ENCODE results near the gene TMEM18.

Gene TMEM18

GRCh38 chr2:666441-666840 is 10.8 kb downstream of the TMEM18 start:
- Histone ChIP-seq H3K36me3 (ENCODE audit: control insufficient read depth in 2 of 2, insufficient read depth in 1 of 2, low read length in 2 of 2) (peaks cover 29 to 77% of the 10 kb centered on the region in 2 experiments), H3K4me3 (ENCODE audit: low read depth, low read length) (no peak overlapping the region), H3K4me1 (ENCODE audit: control insufficient read depth, insufficient read depth, low read length) (no peaks in the 10 kb centered on the region), H3K9me3 (ENCODE audit: control insufficient read depth, insufficient read depth, low read depth, low read length) (no peaks in the 10 kb centered on the region), H3K27ac (ENCODE audit: extremely low read depth, low read depth, low read length) (no peak overlapping the region)
- CTCF ChIA-PET: interaction anchor here (0.7 to 1.0 kb wide), 2 partner anchors 46 to 136 kb away, joined by 4 read pairs; no protein-coding TSS in a partner anchor
- POLR2A ChIA-PET: no interaction called here
- no peak for TF ChIP-seq KLF16 (tag by site-specific recombination; IDR thresholded peaks at IDR 0.05)
- TF ChIP-seq GLIS2 (tag by site-specific recombination; IDR thresholded peaks at IDR 0.05): no peak
- no peak for TF ChIP-seq KLF7 (tag by site-specific recombination; IDR thresholded peaks at IDR 0.05; ENCODE audit: borderline replicate concordance)
- TF ChIP-seq, protein P1, sequence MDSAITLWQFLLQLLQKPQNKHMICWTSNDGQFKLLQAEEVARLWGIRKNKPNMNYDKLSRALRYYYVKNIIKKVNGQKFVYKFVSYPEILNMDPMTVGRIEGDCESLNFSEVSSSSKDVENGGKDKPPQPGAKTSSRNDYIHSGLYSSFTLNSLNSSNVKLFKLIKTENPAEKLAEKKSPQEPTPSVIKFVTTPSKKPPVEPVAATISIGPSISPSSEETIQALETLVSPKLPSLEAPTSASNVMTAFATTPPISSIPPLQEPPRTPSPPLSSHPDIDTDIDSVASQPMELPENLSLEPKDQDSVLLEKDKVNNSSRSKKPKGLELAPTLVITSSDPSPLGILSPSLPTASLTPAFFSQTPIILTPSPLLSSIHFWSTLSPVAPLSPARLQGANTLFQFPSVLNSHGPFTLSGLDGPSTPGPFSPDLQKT (IDR thresholded peaks at IDR 0.05; ENCODE audit: borderline replicate concordance, low read depth, low read length): no peak
- TF ChIP-seq, protein P2, sequence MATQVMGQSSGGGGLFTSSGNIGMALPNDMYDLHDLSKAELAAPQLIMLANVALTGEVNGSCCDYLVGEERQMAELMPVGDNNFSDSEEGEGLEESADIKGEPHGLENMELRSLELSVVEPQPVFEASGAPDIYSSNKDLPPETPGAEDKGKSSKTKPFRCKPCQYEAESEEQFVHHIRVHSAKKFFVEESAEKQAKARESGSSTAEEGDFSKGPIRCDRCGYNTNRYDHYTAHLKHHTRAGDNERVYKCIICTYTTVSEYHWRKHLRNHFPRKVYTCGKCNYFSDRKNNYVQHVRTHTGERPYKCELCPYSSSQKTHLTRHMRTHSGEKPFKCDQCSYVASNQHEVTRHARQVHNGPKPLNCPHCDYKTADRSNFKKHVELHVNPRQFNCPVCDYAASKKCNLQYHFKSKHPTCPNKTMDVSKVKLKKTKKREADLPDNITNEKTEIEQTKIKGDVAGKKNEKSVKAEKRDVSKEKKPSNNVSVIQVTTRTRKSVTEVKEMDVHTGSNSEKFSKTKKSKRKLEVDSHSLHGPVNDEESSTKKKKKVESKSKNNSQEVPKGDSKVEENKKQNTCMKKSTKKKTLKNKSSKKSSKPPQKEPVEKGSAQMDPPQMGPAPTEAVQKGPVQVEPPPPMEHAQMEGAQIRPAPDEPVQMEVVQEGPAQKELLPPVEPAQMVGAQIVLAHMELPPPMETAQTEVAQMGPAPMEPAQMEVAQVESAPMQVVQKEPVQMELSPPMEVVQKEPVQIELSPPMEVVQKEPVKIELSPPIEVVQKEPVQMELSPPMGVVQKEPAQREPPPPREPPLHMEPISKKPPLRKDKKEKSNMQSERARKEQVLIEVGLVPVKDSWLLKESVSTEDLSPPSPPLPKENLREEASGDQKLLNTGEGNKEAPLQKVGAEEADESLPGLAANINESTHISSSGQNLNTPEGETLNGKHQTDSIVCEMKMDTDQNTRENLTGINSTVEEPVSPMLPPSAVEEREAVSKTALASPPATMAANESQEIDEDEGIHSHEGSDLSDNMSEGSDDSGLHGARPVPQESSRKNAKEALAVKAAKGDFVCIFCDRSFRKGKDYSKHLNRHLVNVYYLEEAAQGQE (tag by site-specific recombination; IDR thresholded peaks at IDR 0.05): no peak
- TF ChIP-seq SP3 (tag by site-specific recombination; IDR thresholded peaks at IDR 0.05): no peak
- TF ChIP-seq ZNF571 (tag by site-specific recombination; IDR thresholded peaks at IDR 0.05): no peak

- TF ChIP-seq GLI4 (tag by site-specific recombination; IDR thresholded peaks at IDR 0.05) (no peak), ZNF248 (tag by site-specific recombination; IDR thresholded peaks at IDR 0.05) (no peak), BCL6B (tag by site-specific recombination; IDR thresholded peaks at IDR 0.05) (no peak), ZNF621 (tag by site-specific recombination; IDR thresholded peaks at IDR 0.05) (no peak), ZNF785 (tag by site-specific recombination; IDR thresholded peaks at IDR 0.05) (no peak), TRIM28 (IDR thresholded peaks at IDR 0.05; ENCODE audit: borderline replicate concordance, low read length) (peak; percentile 99), IKZF3 (tag by site-specific recombination; IDR thresholded peaks at IDR 0.05) (no peak), FEZF1 (tag by site-specific recombination; IDR thresholded peaks at IDR 0.05) (no peak), YY1 (tag by site-specific recombination; IDR thresholded peaks at IDR 0.05) (no peak), ZNF701 (tag by site-specific recombination; IDR thresholded peaks at IDR 0.05) (no peak), SETDB1 (IDR thresholded peaks at IDR 0.05; ENCODE audit: insufficient read length, low read length) (peak; percentile 96), KLF1 (tag by site-specific recombination; IDR thresholded peaks at IDR 0.05) (no peak), BCL11A (tag by site-specific recombination; IDR thresholded peaks at IDR 0.05; ENCODE audit: low read depth) (no peak), ZNF184 (tag by site-specific recombination; IDR thresholded peaks at IDR 0.05) (no peak), ZNF624 (tag by site-specific recombination; IDR thresholded peaks at IDR 0.05) (no peak)
- TF ChIP-seq, protein P3, sequence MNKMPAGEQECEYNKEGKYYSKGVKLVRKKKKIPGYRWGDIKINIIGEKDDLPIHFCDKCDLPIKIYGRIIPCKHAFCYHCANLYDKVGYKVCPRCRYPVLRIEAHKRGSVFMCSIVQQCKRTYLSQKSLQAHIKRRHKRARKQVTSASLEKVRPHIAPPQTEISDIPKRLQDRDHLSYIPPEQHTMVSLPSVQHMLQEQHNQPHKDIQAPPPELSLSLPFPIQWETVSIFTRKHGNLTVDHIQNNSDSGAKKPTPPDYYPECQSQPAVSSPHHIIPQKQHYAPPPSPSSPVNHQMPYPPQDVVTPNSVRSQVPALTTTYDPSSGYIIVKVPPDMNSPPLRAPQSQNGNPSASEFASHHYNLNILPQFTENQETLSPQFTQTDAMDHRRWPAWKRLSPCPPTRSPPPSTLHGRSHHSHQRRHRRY (tag by site-specific recombination; IDR thresholded peaks at IDR 0.05): no peak
- TF ChIP-seq, protein P4, sequence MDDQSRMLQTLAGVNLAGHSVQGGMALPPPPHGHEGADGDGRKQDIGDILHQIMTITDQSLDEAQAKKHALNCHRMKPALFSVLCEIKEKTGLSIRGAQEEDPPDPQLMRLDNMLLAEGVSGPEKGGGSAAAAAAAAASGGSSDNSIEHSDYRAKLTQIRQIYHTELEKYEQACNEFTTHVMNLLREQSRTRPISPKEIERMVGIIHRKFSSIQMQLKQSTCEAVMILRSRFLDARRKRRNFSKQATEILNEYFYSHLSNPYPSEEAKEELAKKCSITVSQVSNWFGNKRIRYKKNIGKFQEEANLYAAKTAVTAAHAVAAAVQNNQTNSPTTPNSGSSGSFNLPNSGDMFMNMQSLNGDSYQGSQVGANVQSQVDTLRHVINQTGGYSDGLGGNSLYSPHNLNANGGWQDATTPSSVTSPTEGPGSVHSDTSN (CRISPR knock-in tag; IDR thresholded peaks at IDR 0.05): no peak
- TF ChIP-seq, protein P5, sequence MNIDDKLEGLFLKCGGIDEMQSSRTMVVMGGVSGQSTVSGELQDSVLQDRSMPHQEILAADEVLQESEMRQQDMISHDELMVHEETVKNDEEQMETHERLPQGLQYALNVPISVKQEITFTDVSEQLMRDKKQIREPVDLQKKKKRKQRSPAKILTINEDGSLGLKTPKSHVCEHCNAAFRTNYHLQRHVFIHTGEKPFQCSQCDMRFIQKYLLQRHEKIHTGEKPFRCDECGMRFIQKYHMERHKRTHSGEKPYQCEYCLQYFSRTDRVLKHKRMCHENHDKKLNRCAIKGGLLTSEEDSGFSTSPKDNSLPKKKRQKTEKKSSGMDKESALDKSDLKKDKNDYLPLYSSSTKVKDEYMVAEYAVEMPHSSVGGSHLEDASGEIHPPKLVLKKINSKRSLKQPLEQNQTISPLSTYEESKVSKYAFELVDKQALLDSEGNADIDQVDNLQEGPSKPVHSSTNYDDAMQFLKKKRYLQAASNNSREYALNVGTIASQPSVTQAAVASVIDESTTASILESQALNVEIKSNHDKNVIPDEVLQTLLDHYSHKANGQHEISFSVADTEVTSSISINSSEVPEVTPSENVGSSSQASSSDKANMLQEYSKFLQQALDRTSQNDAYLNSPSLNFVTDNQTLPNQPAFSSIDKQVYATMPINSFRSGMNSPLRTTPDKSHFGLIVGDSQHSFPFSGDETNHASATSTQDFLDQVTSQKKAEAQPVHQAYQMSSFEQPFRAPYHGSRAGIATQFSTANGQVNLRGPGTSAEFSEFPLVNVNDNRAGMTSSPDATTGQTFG (tag by site-specific recombination; IDR thresholded peaks at IDR 0.05; ENCODE audit: borderline replicate concordance): no peak
Measured at GRCh38 chr2:665340-666073, 11.7 kb downstream of the TMEM18 start.

More at GRCh38 chr2:665340-666073, 11.7 kb downstream of the TMEM18 start:
- H3K4me1 ChIP-seq (ENCODE audit: control insufficient read depth, insufficient read depth, low read length): no peaks in the 10 kb centered on the region
- ChIA-PET CTCF (interaction anchor here (1.0 kb wide), 1 partner anchor 135 kb away, joined by 4 read pairs; no protein-coding TSS in a partner anchor), POLR2A (no interaction called here)
- H3K36me3 ChIP-seq (ENCODE audit: control insufficient read depth in 2 of 2, insufficient read depth in 1 of 2, low read length in 2 of 2): peaks cover 29 to 69% of the 10 kb centered on the region in 2 experiments
- no peak overlapping the region for H3K4me3 ChIP-seq (ENCODE audit: low read depth, low read length)
- no peaks in the 10 kb centered on the region for H3K9me3 ChIP-seq (ENCODE audit: control insufficient read depth, insufficient read depth, low read depth, low read length)
- no peak overlapping the region for H3K27ac ChIP-seq (ENCODE audit: extremely low read depth, low read depth, low read length)

All from HEK293 (cell line).